H1 (cell line): ENCODE data around the gene TRIOBP. TPM values are rescaled to one million over a fixed set of nuclear protein-coding genes. Genes with fewer than 3 reads are reported as not detected.

Source experiments
- CHD1 ChIP-seq: IDR thresholded peaks from 2 replicates; pipeline ENCODE4 v1.6.1; 2012; ENCODE audit warnings: low read depth, low read length, improper control_type of control experiment
- CTCF ChIP-seq, 3 experiments: IDR thresholded peaks; 1 replicate in 2 of 3; 2 replicates in 1 of 3; pipeline versions ENCODE4 v1.5.1 to v1.6.1; 2011; ENCODE audit warnings: low read length in 3 of 3, mild to moderate bottlenecking in 3 of 3, inconsistent platforms in 2 of 3, low read depth in 1 of 3, moderate library complexity in 1 of 3; ENCODE audit not compliant: insufficient read depth in 1 of 3; ENCODE audit errors: control extremely low read depth in 1 of 3
- GTF2F1 ChIP-seq: IDR thresholded peaks from 2 replicates; pipeline ENCODE4 v1.6.1; 2012; ENCODE audit warnings: low read depth, low read length, improper control_type of control experiment, borderline replicate concordance
- JUN ChIP-seq: IDR thresholded peaks from 2 replicates; pipeline ENCODE4 v1.6.1; 2011; ENCODE audit warnings: low read depth, mild to moderate bottlenecking, improper control_type of control experiment, low read length
- RNF2 ChIP-seq: fragments of 200-900, 300-1000 bp; sonication (generic); IDR thresholded peaks from 2 replicates; pipeline ENCODE4 v1.7.1; 2016; ENCODE audit warnings: borderline replicate concordance, low read depth, mild to moderate bottlenecking, antibody characterized with exemption, low read length; ENCODE audit not compliant: poor library complexity, severe bottlenecking; ENCODE audit errors: missing control alignments
- TCF12 ChIP-seq: IDR thresholded peaks from 2 replicates; pipeline ENCODE4 v1.6.1; 2011; ENCODE audit warnings: low read depth, mild to moderate bottlenecking, low read length
- polyA plus RNA-seq, 7 experiments: library from polyadenylated mRNA; depleted of rRNA in 3 of 7; stranded (reverse) in 5 of 7; unstranded in 2 of 7; fragments of >200 nt in 5 of 7; fragments of 200-250 nt in 2 of 7; gene quantifications; 1 replicate in 5 of 7; 2 replicates in 1 of 7; 4 replicates in 1 of 7; pipeline versions ENCODE4 v1.2.1 to v1.2.3, GENCODE V29; 2011 to 2013; ENCODE audit warnings: missing spikeins in 2 of 7, mixed read lengths in 2 of 7
- total RNA-seq: library from RNA; stranded (reverse); fragmentation: NEBNext Ultra II Directional; extraction: Animal tissue kit (Norgen Biotek cat#: 25700); gene quantifications from 2 replicates; pipeline ENCODE4 v1.2.1, GENCODE V29; 2021
- TF ChIP-seq, protein P1 (sequence below): fragments of 300-600 bp; sonication (generic); IDR thresholded peaks from 2 replicates; pipeline ENCODE4 v1.7.1; 2012; ENCODE audit warnings: low read length, moderate library complexity, mild to moderate bottlenecking, inconsistent platforms; ENCODE audit not compliant: insufficient replicate concordance

The TRIOBP gene
- total and polyA plus RNA-seq, 2 of the 8 experiments (the other 6 are each of a cell fraction or from before 2014, with no cell fraction given): 18.2 to 27.3 TPM

DNA sequence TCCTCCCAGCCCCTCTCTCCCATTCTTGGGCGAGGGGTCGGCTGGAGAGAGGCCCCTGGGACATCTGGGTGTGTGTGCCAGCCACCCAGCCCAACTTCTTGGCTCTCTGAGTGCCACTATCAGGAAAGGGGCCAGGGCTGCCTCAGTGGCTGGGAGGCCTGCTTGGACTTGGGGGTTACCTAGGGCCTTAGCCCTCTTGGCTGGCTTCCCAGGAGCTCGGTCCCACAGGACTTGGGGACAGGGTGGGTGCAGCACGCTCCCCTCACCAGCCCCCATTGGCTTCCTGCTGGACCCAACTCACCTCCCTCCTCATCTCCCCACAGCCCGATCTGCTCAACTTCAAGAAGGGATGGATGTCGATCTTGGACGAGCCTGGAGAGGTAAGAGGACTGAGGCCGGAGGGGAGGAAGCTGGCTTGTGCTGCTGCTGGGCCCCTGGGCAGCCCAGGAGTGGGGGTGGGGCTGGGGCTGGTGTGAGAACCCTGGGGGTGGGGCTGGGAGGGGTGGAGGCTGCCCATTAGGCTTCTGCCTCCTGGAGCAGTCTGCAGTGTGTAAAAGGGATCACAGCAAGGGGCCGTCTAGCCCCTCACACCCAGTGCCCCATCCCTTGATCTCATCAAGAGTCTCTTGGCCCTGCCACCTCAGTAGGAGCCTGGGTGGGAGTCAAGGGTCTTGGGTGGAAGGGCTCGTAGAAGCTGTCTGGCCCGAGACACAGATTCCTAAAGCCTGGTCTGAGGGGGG, 54.8 kb downstream of the TRIOBP start (continued):
- TF ChIP-seq, protein P1, sequence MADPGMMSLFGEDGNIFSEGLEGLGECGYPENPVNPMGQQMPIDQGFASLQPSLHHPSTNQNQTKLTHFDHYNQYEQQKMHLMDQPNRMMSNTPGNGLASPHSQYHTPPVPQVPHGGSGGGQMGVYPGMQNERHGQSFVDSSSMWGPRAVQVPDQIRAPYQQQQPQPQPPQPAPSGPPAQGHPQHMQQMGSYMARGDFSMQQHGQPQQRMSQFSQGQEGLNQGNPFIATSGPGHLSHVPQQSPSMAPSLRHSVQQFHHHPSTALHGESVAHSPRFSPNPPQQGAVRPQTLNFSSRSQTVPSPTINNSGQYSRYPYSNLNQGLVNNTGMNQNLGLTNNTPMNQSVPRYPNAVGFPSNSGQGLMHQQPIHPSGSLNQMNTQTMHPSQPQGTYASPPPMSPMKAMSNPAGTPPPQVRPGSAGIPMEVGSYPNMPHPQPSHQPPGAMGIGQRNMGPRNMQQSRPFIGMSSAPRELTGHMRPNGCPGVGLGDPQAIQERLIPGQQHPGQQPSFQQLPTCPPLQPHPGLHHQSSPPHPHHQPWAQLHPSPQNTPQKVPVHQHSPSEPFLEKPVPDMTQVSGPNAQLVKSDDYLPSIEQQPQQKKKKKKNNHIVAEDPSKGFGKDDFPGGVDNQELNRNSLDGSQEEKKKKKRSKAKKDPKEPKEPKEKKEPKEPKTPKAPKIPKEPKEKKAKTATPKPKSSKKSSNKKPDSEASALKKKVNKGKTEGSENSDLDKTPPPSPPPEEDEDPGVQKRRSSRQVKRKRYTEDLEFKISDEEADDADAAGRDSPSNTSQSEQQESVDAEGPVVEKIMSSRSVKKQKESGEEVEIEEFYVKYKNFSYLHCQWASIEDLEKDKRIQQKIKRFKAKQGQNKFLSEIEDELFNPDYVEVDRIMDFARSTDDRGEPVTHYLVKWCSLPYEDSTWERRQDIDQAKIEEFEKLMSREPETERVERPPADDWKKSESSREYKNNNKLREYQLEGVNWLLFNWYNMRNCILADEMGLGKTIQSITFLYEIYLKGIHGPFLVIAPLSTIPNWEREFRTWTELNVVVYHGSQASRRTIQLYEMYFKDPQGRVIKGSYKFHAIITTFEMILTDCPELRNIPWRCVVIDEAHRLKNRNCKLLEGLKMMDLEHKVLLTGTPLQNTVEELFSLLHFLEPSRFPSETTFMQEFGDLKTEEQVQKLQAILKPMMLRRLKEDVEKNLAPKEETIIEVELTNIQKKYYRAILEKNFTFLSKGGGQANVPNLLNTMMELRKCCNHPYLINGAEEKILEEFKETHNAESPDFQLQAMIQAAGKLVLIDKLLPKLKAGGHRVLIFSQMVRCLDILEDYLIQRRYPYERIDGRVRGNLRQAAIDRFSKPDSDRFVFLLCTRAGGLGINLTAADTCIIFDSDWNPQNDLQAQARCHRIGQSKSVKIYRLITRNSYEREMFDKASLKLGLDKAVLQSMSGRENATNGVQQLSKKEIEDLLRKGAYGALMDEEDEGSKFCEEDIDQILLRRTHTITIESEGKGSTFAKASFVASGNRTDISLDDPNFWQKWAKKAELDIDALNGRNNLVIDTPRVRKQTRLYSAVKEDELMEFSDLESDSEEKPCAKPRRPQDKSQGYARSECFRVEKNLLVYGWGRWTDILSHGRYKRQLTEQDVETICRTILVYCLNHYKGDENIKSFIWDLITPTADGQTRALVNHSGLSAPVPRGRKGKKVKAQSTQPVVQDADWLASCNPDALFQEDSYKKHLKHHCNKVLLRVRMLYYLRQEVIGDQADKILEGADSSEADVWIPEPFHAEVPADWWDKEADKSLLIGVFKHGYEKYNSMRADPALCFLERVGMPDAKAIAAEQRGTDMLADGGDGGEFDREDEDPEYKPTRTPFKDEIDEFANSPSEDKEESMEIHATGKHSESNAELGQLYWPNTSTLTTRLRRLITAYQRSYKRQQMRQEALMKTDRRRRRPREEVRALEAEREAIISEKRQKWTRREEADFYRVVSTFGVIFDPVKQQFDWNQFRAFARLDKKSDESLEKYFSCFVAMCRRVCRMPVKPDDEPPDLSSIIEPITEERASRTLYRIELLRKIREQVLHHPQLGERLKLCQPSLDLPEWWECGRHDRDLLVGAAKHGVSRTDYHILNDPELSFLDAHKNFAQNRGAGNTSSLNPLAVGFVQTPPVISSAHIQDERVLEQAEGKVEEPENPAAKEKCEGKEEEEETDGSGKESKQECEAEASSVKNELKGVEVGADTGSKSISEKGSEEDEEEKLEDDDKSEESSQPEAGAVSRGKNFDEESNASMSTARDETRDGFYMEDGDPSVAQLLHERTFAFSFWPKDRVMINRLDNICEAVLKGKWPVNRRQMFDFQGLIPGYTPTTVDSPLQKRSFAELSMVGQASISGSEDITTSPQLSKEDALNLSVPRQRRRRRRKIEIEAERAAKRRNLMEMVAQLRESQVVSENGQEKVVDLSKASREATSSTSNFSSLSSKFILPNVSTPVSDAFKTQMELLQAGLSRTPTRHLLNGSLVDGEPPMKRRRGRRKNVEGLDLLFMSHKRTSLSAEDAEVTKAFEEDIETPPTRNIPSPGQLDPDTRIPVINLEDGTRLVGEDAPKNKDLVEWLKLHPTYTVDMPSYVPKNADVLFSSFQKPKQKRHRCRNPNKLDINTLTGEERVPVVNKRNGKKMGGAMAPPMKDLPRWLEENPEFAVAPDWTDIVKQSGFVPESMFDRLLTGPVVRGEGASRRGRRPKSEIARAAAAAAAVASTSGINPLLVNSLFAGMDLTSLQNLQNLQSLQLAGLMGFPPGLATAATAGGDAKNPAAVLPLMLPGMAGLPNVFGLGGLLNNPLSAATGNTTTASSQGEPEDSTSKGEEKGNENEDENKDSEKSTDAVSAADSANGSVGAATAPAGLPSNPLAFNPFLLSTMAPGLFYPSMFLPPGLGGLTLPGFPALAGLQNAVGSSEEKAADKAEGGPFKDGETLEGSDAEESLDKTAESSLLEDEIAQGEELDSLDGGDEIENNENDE: no peak
- no peak for TF ChIP-seq CTCF (IDR thresholded peaks at IDR 0.05; ENCODE audit: control extremely low read depth in 1 of 3, insufficient read depth in 1 of 3, low read depth in 1 of 3, low read length in 3 of 3)
- no peak for TF ChIP-seq GTF2F1
- TF ChIP-seq JUN: no peak
- no peak for TF ChIP-seq CHD1
- TF ChIP-seq TCF12: no peak
- TF ChIP-seq RNF2: no peak
